Type B pancreatic cell (in vitro differentiated cells): ENCODE data around the gene STKLD1. TPM values are rescaled to one million over a fixed set of nuclear protein-coding genes. Genes with fewer than 3 reads are reported as not detected.

Experiments
- DNase-seq: peaks from one replicate; pipeline ENCODE4 v3.0.0; 2021; ENCODE audit warnings: mixed read lengths; ENCODE audit not compliant: unreplicated experiment; ENCODE audit errors: extremely low spot score
- H3K27ac Mint-ChIP-seq: 2 replicates; pipeline ENCODE4 v1.8.0; 2021; ENCODE audit warnings: mild to moderate bottlenecking, mixed read lengths
- H3K27me3 Mint-ChIP-seq: 2 replicates; pipeline ENCODE4 v1.8.0; 2021; ENCODE audit warnings: mixed read lengths
- H3K36me3 Mint-ChIP-seq: 2 replicates; pipeline ENCODE4 v1.8.0; 2021; ENCODE audit warnings: mixed read lengths
- H3K4me1 Mint-ChIP-seq: one replicate; pipeline ENCODE4 v1.8.0; 2021; ENCODE audit warnings: mixed read lengths; ENCODE audit not compliant: unreplicated experiment
- H3K4me3 Mint-ChIP-seq: 2 replicates; pipeline ENCODE4 v1.8.0; 2021; ENCODE audit warnings: mild to moderate bottlenecking, mixed read lengths
- H3K9me3 Mint-ChIP-seq: 2 replicates; pipeline ENCODE4 v1.8.0; 2021; ENCODE audit warnings: mixed read lengths
- CTCF ChIP-seq: fragments of 200-600 bp; sonication (generic); conservative IDR thresholded peaks from 2 replicates; pipeline ENCODE4 v1.5.0; 2021; ENCODE audit warnings: antibody characterized with exemption, mild to moderate bottlenecking
- total RNA-seq: library from RNA; stranded (reverse); gene quantifications from 2 replicates; pipeline ENCODE4 v1.2.1, GENCODE V29; 2021; ENCODE audit warnings: low replicate concordance

The STKLD1 gene
- total RNA-seq, 1 donor from 2014 or later: 3.9 TPM

GRCh38 chr9:133385452-133385851 is 9.3 kb downstream of the STKLD1 start:
- H3K27ac Mint-ChIP-seq: no peak overlapping the region
- H3K36me3 Mint-ChIP-seq: no peaks in the 10 kb centered on the region
- no peaks in the 10 kb centered on the region for H3K27me3 Mint-ChIP-seq
- no peaks in the 10 kb centered on the region for H3K9me3 Mint-ChIP-seq
- no peak overlapping the region for H3K4me3 Mint-ChIP-seq
- H3K4me1 Mint-ChIP-seq: no peaks in the 10 kb centered on the region
- DNase-seq: no peak
- TF ChIP-seq CTCF: no peak

- Mint-ChIP-seq H3K27me3 (no peaks in the 10 kb centered on the region), H3K27ac (no peak overlapping the region), H3K9me3 (no peaks in the 10 kb centered on the region), H3K4me3 (no peak overlapping the region), H3K36me3 (no peaks in the 10 kb centered on the region), H3K4me1 (no peaks in the 10 kb centered on the region)
- DNase-seq: no peak
- TF ChIP-seq CTCF: no peak
These were observed 10.2 kb downstream of the STKLD1 start for GRCh38 chr9:133386338-133386737.

GRCh38 chr9:133387680-133388079 is 11.5 kb downstream of the STKLD1 start:
- H3K9me3 Mint-ChIP-seq: no peaks in the 10 kb centered on the region

GRCh38 chr9:133389025-133389557 is 12.9 kb downstream of the STKLD1 start:
- H3K36me3 Mint-ChIP-seq: no peaks in the 10 kb centered on the region
- no peak overlapping the region for H3K27ac Mint-ChIP-seq
- no peaks in the 10 kb centered on the region for H3K4me1 Mint-ChIP-seq
- no peak for DNase-seq
- H3K9me3 Mint-ChIP-seq: no peaks in the 10 kb centered on the region
- H3K27me3 Mint-ChIP-seq: no peaks in the 10 kb centered on the region
- TF ChIP-seq CTCF: no peak
- no peak overlapping the region for H3K4me3 Mint-ChIP-seq

More at GRCh38 chr9:133387680-133388079, 11.5 kb downstream of the STKLD1 start:
- no peaks in the 10 kb centered on the region for H3K27me3 Mint-ChIP-seq
- no peak for DNase-seq
- no peaks in the 10 kb centered on the region for H3K4me1 Mint-ChIP-seq
- no peaks in the 10 kb centered on the region for H3K36me3 Mint-ChIP-seq
- no peak for TF ChIP-seq CTCF
- H3K4me3 Mint-ChIP-seq: no peak overlapping the region
- H3K27ac Mint-ChIP-seq: peak overlapping the region; percentile 32

- no peaks in the 10 kb centered on the region for H3K36me3 Mint-ChIP-seq
These were observed 13.4 kb downstream of the STKLD1 start for GRCh38 chr9:133389562-133389961.

More at GRCh38 chr9:133389562-133389961, 13.4 kb downstream of the STKLD1 start:
- no peak for DNase-seq
- Mint-ChIP-seq H3K27ac (no peak overlapping the region), H3K4me3 (no peak overlapping the region), H3K27me3 (no peaks in the 10 kb centered on the region), H3K4me1 (no peaks in the 10 kb centered on the region), H3K9me3 (no peaks in the 10 kb centered on the region)
- no peak for TF ChIP-seq CTCF
